Measurements from ENCODE around the gene SLC39A7. TPM values are rescaled to one million over a fixed set of nuclear protein-coding genes. Genes with fewer than 3 reads are reported as not detected.

SLC39A7 gene
- total and polyA plus RNA-seq, 2 donors (not counting 3 experiments of a cell fraction or from before 2014, with no cell fraction given), result 99.8 to 129 TPM

DNA sequence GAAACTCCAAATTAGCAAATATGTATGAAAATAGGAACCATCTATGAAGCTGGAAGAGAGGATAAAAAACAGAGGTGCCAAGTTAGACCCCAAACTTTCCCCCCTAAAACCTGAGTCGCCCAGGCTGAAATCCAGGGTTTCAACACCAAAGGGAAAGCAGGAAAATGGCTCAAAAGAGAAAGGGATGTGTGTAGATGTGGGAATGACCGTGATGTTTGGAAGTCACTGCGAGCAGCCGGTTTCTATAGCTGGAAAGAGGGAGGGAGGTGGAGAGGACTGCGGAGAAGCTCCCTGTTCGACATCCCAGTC is 12.1 kb downstream of the SLC39A7 start:
- no peaks in the 10 kb centered on the region for H3K9me1 ChIP-seq (replicated peaks; ENCODE audit: control insufficient read depth, extremely low read depth, insufficient read depth, low read length)
- H3K4me3 ChIP-seq (replicated peaks in 1 of 3; ENCODE audit: insufficient read depth in 1 of 3, low read depth in 1 of 3, low read length in 3 of 3), result peak overlapping the region; percentile 26 to 48 (median 30)
- BruUV-seq (replicated peaks), result no TSS peak
- peak overlapping the region; percentile 89 for H3K4me2 ChIP-seq (ENCODE audit: insufficient read depth, low read length)
- H4K20me1 ChIP-seq (replicated peaks; ENCODE audit: control insufficient read depth, extremely low read depth, insufficient read depth, low read length), result no peaks in the 10 kb centered on the region
- intact Hi-C loops (cut with micrococcal nuclease), result no loop called here
- dilution Hi-C loops (cut with MboI; ENCODE audit: extremely low pct_ligation_motif_present, low sequenced_read_pairs), result no loop called here
- CTCF ChIA-PET, result interaction anchor here (0.9 to 1.9 kb wide), 2 partner anchors 34 to 36 kb away, joined by 3 to 13 read pairs; no protein-coding TSS in a partner anchor
- peaks cover 0 to 3% of the 10 kb centered on the region in 2 experiments for H3K36me3 ChIP-seq (ENCODE audit: control insufficient read depth in 2 of 2, extremely low read depth in 1 of 2, insufficient read depth in 2 of 2, low read length in 2 of 2)
- peak overlapping the region; percentile 8 for H2AFZ ChIP-seq (ENCODE audit: low read depth, low read length)
- peaks cover 3 to 5% of the 10 kb centered on the region in 2 experiments for H3K27me3 ChIP-seq (ENCODE audit: control insufficient read depth in 2 of 2, insufficient read depth in 2 of 2, low read length in 2 of 2)
- no peak overlapping the region for H3K27ac ChIP-seq (ENCODE audit: insufficient read depth, low read depth, low read length)
- H3K9me3 ChIP-seq (replicated peaks; ENCODE audit: control insufficient read depth, insufficient read depth, low read length), result no peaks in the 10 kb centered on the region
- peaks cover 8% of the 10 kb centered on the region for H3K4me1 ChIP-seq (ENCODE audit: control insufficient read depth, extremely low read depth, insufficient read depth, low read length)
- H3K79me2 ChIP-seq (ENCODE audit: control insufficient read depth, insufficient read depth, low read length), result no peaks in the 10 kb centered on the region
- no peak overlapping the region for H3K9ac ChIP-seq (replicated peaks; ENCODE audit: extremely low read depth, insufficient read depth, low read length)
- TF ChIP-seq GATA2 (IDR thresholded peaks at IDR 0.05; ENCODE audit: insufficient read depth, insufficient read length, low read depth, low read length) (no peak), MYC (IDR thresholded peaks at IDR 0.05; ENCODE audit: low read depth, low read length) (no peak), EZH2 (IDR thresholded peaks at IDR 0.05; ENCODE audit: borderline replicate concordance, low read depth, low read length, severe bottlenecking) (no peak), POLR2AphosphoS5 (IDR thresholded peaks at IDR 0.05; ENCODE audit: insufficient read depth, low read depth, low read length) (no peak), POLR2A (IDR thresholded peaks at IDR 0.05; ENCODE audit: low read depth, low read length) (no peak)
- TF ChIP-seq, protein P1, sequence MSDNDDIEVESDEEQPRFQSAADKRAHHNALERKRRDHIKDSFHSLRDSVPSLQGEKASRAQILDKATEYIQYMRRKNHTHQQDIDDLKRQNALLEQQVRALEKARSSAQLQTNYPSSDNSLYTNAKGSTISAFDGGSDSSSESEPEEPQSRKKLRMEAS (IDR thresholded peaks at IDR 0.05; ENCODE audit: insufficient read depth, insufficient read length), result no peak
- TF ChIP-seq, protein P2, sequence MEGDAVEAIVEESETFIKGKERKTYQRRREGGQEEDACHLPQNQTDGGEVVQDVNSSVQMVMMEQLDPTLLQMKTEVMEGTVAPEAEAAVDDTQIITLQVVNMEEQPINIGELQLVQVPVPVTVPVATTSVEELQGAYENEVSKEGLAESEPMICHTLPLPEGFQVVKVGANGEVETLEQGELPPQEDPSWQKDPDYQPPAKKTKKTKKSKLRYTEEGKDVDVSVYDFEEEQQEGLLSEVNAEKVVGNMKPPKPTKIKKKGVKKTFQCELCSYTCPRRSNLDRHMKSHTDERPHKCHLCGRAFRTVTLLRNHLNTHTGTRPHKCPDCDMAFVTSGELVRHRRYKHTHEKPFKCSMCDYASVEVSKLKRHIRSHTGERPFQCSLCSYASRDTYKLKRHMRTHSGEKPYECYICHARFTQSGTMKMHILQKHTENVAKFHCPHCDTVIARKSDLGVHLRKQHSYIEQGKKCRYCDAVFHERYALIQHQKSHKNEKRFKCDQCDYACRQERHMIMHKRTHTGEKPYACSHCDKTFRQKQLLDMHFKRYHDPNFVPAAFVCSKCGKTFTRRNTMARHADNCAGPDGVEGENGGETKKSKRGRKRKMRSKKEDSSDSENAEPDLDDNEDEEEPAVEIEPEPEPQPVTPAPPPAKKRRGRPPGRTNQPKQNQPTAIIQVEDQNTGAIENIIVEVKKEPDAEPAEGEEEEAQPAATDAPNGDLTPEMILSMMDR (IDR thresholded peaks at IDR 0.05; ENCODE audit: extremely low read depth in 1 of 2, insufficient read depth in 1 of 2, low read depth in 1 of 2, low read length in 2 of 2), result no peak
- POLR2A ChIA-PET, result interaction anchor here (0.6 kb wide), 1 partner anchor 105 kb away, joined by 4 read pairs; the partner anchor contains the start of gene ZBTB22
- DNase-seq (ENCODE audit: low read depth, low spot score) (no peak), FAIRE-seq (no peak)

All from endothelial cell of umbilical vein (primary cell).